IMR-90 (cell line): ENCODE data around the gene PTK7. TPM values are rescaled to one million over a fixed set of nuclear protein-coding genes. Genes with fewer than 3 reads are reported as not detected.

Source experiments
- ATAC-seq: fragments of 200-7000 bp; cut with Tn5 transposase; 2 replicates; pipeline ENCODE4 v1.9.1; 2020; ENCODE audit warnings: low read depth, mild to moderate bottlenecking, moderate library complexity
- BruUV-seq: library from RNA; stranded (reverse); fragments of 400-500 nt; replicated peaks from 2 replicates; lab custom pipeline; 2021; lab: Mats Ljungman, UMichigan
- CTCF ChIA-PET: fragments of 300-600 bp; formaldehyde crosslinking; extraction: SDS; loops from one replicate; lab custom pipeline; 2021; ENCODE audit warnings: antibody characterized with exemption; lab: Yijun Ruan, JAX
- POLR2A ChIA-PET: fragments of 300-600 bp; sonication (Branson Sonifier 250); formaldehyde crosslinking; loops from one replicate; lab custom pipeline; 2022; ENCODE audit warnings: antibody characterized with exemption; ENCODE audit not compliant: unreplicated experiment; lab: Charles Lee
- DNase-seq: peaks from one replicate; pipeline ENCODE4 v3.0.0; 2013
- H2AFZ ChIP-seq: replicated peaks from 2 replicates; pipeline ENCODE3; 2013; ENCODE audit warnings: low read length, mild to moderate bottlenecking; ENCODE audit not compliant: poor library complexity
- H2AK5ac ChIP-seq: 2 replicates; pipeline ENCODE4 v1.6.1; 2013; ENCODE audit warnings: low read depth, low read length, inconsistent platforms
- H2AK9ac ChIP-seq: replicated peaks from 2 replicates; pipeline ENCODE3; 2013; ENCODE audit warnings: mild to moderate bottlenecking, low read depth, low read length, moderate library complexity; ENCODE audit not compliant: poor library complexity
- H2BK120ac ChIP-seq: 2 replicates; pipeline ENCODE4 v1.6.1; 2013; ENCODE audit warnings: low read depth, low read length, inconsistent platforms
- H2BK15ac ChIP-seq: 3 replicates; pipeline ENCODE4 v1.6.1; 2013; ENCODE audit warnings: low read depth, low read length, inconsistent platforms
- H2BK20ac ChIP-seq: 2 replicates; pipeline ENCODE4 v1.6.1; 2013; ENCODE audit warnings: low read depth, mild to moderate bottlenecking, inconsistent platforms, low read length, moderate library complexity
- H2BK5ac ChIP-seq: 2 replicates; pipeline ENCODE4 v1.6.1; 2013; ENCODE audit warnings: mild to moderate bottlenecking, low read depth, low read length, inconsistent platforms; ENCODE audit not compliant: poor library complexity, severe bottlenecking
- H3K14ac ChIP-seq: replicated peaks from 2 replicates; pipeline ENCODE4 v1.6.1; 2013; ENCODE audit warnings: low read depth, low read length, inconsistent platforms
- H3K18ac ChIP-seq: 2 replicates; pipeline ENCODE4 v1.6.1; 2013; ENCODE audit warnings: low read depth, low read length, control low read depth
- H3K23ac ChIP-seq: 2 replicates; pipeline ENCODE4 v1.6.1; 2013; ENCODE audit warnings: low read depth, low read length, inconsistent platforms
- H3K27ac ChIP-seq: 2 replicates; pipeline ENCODE4 v1.5.1; 2013; ENCODE audit warnings: mild to moderate bottlenecking, control low read depth, low read length; ENCODE audit not compliant: insufficient read depth
- H3K27me3 ChIP-seq: 2 replicates; pipeline ENCODE4 v1.6.1; 2013; ENCODE audit warnings: low read length; ENCODE audit not compliant: control insufficient read depth, insufficient read depth
- H3K36me3 ChIP-seq: 2 replicates; pipeline ENCODE4 v1.6.1; 2013; ENCODE audit warnings: low read length, mixed read lengths; ENCODE audit not compliant: control insufficient read depth, insufficient read depth
- H3K4ac ChIP-seq: 2 replicates; pipeline ENCODE4 v1.6.1; 2013; ENCODE audit warnings: low read depth, low read length, inconsistent platforms
- H3K4me1 ChIP-seq: 2 replicates; pipeline ENCODE4 v1.6.1; 2013; ENCODE audit warnings: low read length, mixed read lengths; ENCODE audit not compliant: control insufficient read depth, insufficient read depth
- H3K4me2 ChIP-seq: 2 replicates; pipeline ENCODE4 v1.6.1; 2013; ENCODE audit warnings: low read depth, mild to moderate bottlenecking, control low read depth, low read length, moderate library complexity
- H3K4me3 ChIP-seq: 2 replicates; pipeline ENCODE4 v1.5.1; 2013; ENCODE audit warnings: low read depth, mild to moderate bottlenecking, control low read depth, low read length, moderate library complexity; ENCODE audit not compliant: insufficient read depth
- H3K56ac ChIP-seq: 2 replicates; pipeline ENCODE4 v1.6.1; 2013; ENCODE audit warnings: low read length, inconsistent platforms; ENCODE audit not compliant: insufficient read depth; ENCODE audit errors: extremely low read depth
- H3K79me1 ChIP-seq, 2 experiments: 2 replicates each; pipeline ENCODE4 v1.6.1; 2013; ENCODE audit warnings: low read length in 2 of 2, inconsistent platforms in 1 of 2, low read depth in 1 of 2
- H3K9ac ChIP-seq: 2 replicates; pipeline ENCODE4 v1.6.1; 2013; ENCODE audit warnings: low read depth, low read length, control low read depth
- H3K9me1 ChIP-seq: 2 replicates; pipeline ENCODE4 v1.6.1; 2013; ENCODE audit warnings: low read length, inconsistent platforms; ENCODE audit not compliant: insufficient read depth
- H3K9me3 ChIP-seq: 2 replicates; pipeline ENCODE4 v1.6.1; 2013; ENCODE audit warnings: low read length; ENCODE audit not compliant: control insufficient read depth, insufficient read depth
- H4K20me1 ChIP-seq: 2 replicates; pipeline ENCODE4 v1.6.1; 2013; ENCODE audit warnings: low read length, inconsistent platforms; ENCODE audit not compliant: insufficient read depth
- H4K5ac ChIP-seq: 2 replicates; pipeline ENCODE4 v1.6.1; 2013; ENCODE audit warnings: mild to moderate bottlenecking, low read depth, low read length, control low read depth
- H4K8ac ChIP-seq, 2 experiments: 2 replicates each; pipeline ENCODE4 v1.6.1; 2013; ENCODE audit warnings: low read depth in 2 of 2, low read length in 2 of 2, control low read depth in 1 of 2, inconsistent platforms in 1 of 2
- H4K91ac ChIP-seq: 2 replicates; pipeline ENCODE4 v1.6.1; 2013; ENCODE audit warnings: low read depth, low read length, inconsistent platforms; ENCODE audit not compliant: insufficient read depth
- BHLHE40 ChIP-seq: fragments of 150-350 bp; IDR thresholded peaks from 2 replicates; pipeline ENCODE4 v1.6.1; 2016; ENCODE audit warnings: mild to moderate bottlenecking, low read depth, low read length
- CEBPB ChIP-seq: IDR thresholded peaks from 2 replicates; pipeline ENCODE4 v1.6.1; 2012; ENCODE audit warnings: low read depth, low read length, improper control_type of control experiment
- ELK1 ChIP-seq: fragments of 150-350 bp; IDR thresholded peaks from 2 replicates; pipeline ENCODE4 v1.6.1; 2016; ENCODE audit warnings: low read depth, mild to moderate bottlenecking, low read length, moderate library complexity, borderline replicate concordance
- FOS ChIP-seq: fragments of 150-350 bp; IDR thresholded peaks from 2 replicates; pipeline ENCODE4 v1.6.1; 2016; ENCODE audit warnings: low read depth, low read length
- MAZ ChIP-seq: IDR thresholded peaks from 2 replicates; pipeline ENCODE4 v1.6.1; 2012; ENCODE audit warnings: low read depth, mild to moderate bottlenecking, low read length, improper control_type of control experiment, moderate library complexity, borderline replicate concordance
- MXI1 ChIP-seq: IDR thresholded peaks from 2 replicates; pipeline ENCODE4 v1.6.1; 2012; ENCODE audit warnings: low read depth, mild to moderate bottlenecking, low read length, moderate library complexity, borderline replicate concordance
- RFX5 ChIP-seq: IDR thresholded peaks from 2 replicates; pipeline ENCODE4 v1.8.0; 2012; ENCODE audit warnings: low read depth, mild to moderate bottlenecking, low read length, moderate library complexity
- USF2 ChIP-seq: fragments of 150-350 bp; IDR thresholded peaks from 2 replicates; pipeline ENCODE4 v1.6.1; 2017; ENCODE audit warnings: mild to moderate bottlenecking, antibody characterized with exemption, low read length, low read depth
- WGBS, 2 experiments: methylation state at CpG; one replicate each; pipeline versions ENCODE4 v1.1.5 to v1.1.7; 2013; ENCODE audit warnings: missing lambda C conversion rate in 2 of 2; ENCODE audit not compliant: insufficient read length in 1 of 2; ENCODE audit errors: extremely low coverage in 2 of 2; 5-methylcytosine and 5-hydroxymethylcytosine counted together
- dilution Hi-C: fragments of 300-500 bp; cut with HindIII; formaldehyde crosslinking; loops from one replicate; pipeline ENCODE4 v1.14.3; 2018; ENCODE audit warnings: low sequenced_read_pairs; ENCODE audit not compliant: unreplicated experiment
- in situ Hi-C: fragments of 300-500 bp; cut with MboI; formaldehyde crosslinking; loops from 3 replicates; pipeline ENCODE4 v1.14.3; 2019; ENCODE audit warnings: low sequenced_read_pairs, inconsistent platforms, mixed read lengths
- intact Hi-C: fragments of 100-400 bp; cut with micrococcal nuclease; formaldehyde crosslinking; loops from 2 replicates; pipeline ENCODE4 v1.10.0; 2022
- polyA plus RNA-seq, 3 experiments: library from polyadenylated mRNA; depleted of rRNA; stranded (reverse); fragments of >200 nt; gene quantifications; 2 replicates each; pipeline ENCODE4 v1.2.3, GENCODE V29; 2012; ENCODE audit warnings: low replicate concordance in 1 of 3
- total RNA-seq: library from RNA; depleted of rRNA; stranded (reverse); fragments of >200 nt; gene quantifications from 2 replicates; pipeline ENCODE4 v1.2.3, GENCODE V29; 2012

Gene PTK7
- total and polyA plus RNA-seq, 2 of the 4 experiments (the other 2 are of a cell fraction) = 47.1 to 142 TPM

- Histone ChIP-seq H2BK120ac (no peak overlapping the region), H3K36me3 (peaks cover 73% of the 10 kb centered on the region)
- CTCF ChIA-PET = interaction anchor here (0.6 kb wide), 1 partner anchor 24 kb away, joined by 3 read pairs; no protein-coding TSS in a partner anchor
These were observed 28.1 kb upstream of the PTK7 start for GRCh38 chr6:43047998-43048397.

More at GRCh38 chr6:43047998-43048397, 28.1 kb upstream of the PTK7 start:
- TF ChIP-seq CEBPB = no peak
- TF ChIP-seq MAZ = no peak
- no peak for TF ChIP-seq RFX5
- TF ChIP-seq ELK1 = no peak
- TF ChIP-seq USF2 = no peak
- no peak for TF ChIP-seq FOS
- no peak for TF ChIP-seq MXI1
- no peak for TF ChIP-seq BHLHE40
- DNase-seq (no peak), ATAC-seq (no peak)
- no peak overlapping the region for H2BK5ac ChIP-seq
- H3K9me3 ChIP-seq = no peaks in the 10 kb centered on the region
- no peaks in the 10 kb centered on the region for H3K27me3 ChIP-seq
- no peak overlapping the region for H3K9ac ChIP-seq
- BruUV-seq = no TSS peak
- H2BK15ac ChIP-seq = no peak overlapping the region
- POLR2A ChIA-PET = interaction anchor here (0.6 to 0.9 kb wide), 2 partner anchors 11 to 12 kb away, joined by 3 to 5 read pairs; partner anchors contain the start of genes KLC4 and MRPL2
- intact Hi-C loops (no loop called here), in situ Hi-C loops (no loop called here), dilution Hi-C loops (no loop called here)
- no peak overlapping the region for H2BK20ac ChIP-seq
- H3K4ac ChIP-seq = no peak overlapping the region
- no peak overlapping the region for H2AFZ ChIP-seq
- H3K4me1 ChIP-seq = peaks cover 15% of the 10 kb centered on the region
- peaks cover 16 to 41% of the 10 kb centered on the region in 2 experiments; a peak in 3 of 4 replicates for H3K79me1 ChIP-seq
- 95% methylated on average over 3 of the region's 7 CpGs; no CpG with 5 or more reads in 1 of the 2 experiments for WGBS, 2 experiments
- H3K56ac ChIP-seq = no peak overlapping the region
- no peak overlapping the region for H3K27ac ChIP-seq
- no peak overlapping the region for H2AK9ac ChIP-seq
- H3K9me1 ChIP-seq = peaks cover 19% of the 10 kb centered on the region
- no peaks in the 10 kb centered on the region for H4K20me1 ChIP-seq
- H4K5ac ChIP-seq = no peak overlapping the region
- H4K91ac ChIP-seq = no peak overlapping the region
- H4K8ac ChIP-seq = no peak overlapping the region
- H3K4me2 ChIP-seq = no peak overlapping the region
- no peak overlapping the region for H3K4me3 ChIP-seq
- H3K23ac ChIP-seq = no peak overlapping the region
- H3K18ac ChIP-seq = no peak overlapping the region
- no peak overlapping the region for H3K14ac ChIP-seq
- H2AK5ac ChIP-seq = no peak overlapping the region
